GM21528 (cell line): ENCODE results near the gene PCK1.

Source experiments
- ATAC-seq: cut with Tn5 transposase; IDR thresholded peaks from one replicate; pipeline ENCODE4 v1.9.1; 2021; ENCODE audit warnings: mild to moderate bottlenecking, moderate library complexity; ENCODE audit not compliant: unreplicated experiment, low FRiP score

Gene PCK1

GRCh38 chr20:57559658-57560553 is 1.0 kb upstream of the PCK1 start:
- ATAC-seq: no peak

GRCh38 chr20:57561356-57562279 is 708 bp downstream of the PCK1 start:
- no peak for ATAC-seq

GRCh38 chr20:57562541-57563465 is 1.9 kb downstream of the PCK1 start:
- ATAC-seq: no peak

GRCh38 chr20:57563522-57563921 is 2.6 kb downstream of the PCK1 start:
- ATAC-seq: no peak

- ATAC-seq: no peak
Observed at GRCh38 chr20:57564180-57564802, 3.4 kb downstream of the PCK1 start.

- no peak for ATAC-seq
Observed at GRCh38 chr20:57564951-57565642, 4.2 kb downstream of the PCK1 start.

- no peak for ATAC-seq
Observed at GRCh38 chr20:57566399-57566798, 5.5 kb downstream of the PCK1 start.

GRCh38 chr20:57566803-57567459 is 6.0 kb downstream of the PCK1 start:
- ATAC-seq: no peak

- ATAC-seq: no peak
Observed at GRCh38 chr20:57567471-57568079, 6.7 kb downstream of the PCK1 start.

GRCh38 chr20:57568088-57568896 is 7.4 kb downstream of the PCK1 start:
- no peak for ATAC-seq

GRCh38 chr20:57568960-57569359 is 8.1 kb downstream of the PCK1 start:
- no peak for ATAC-seq

GRCh38 chr20:57570145-57570850 is 9.4 kb downstream of the PCK1 start:
- ATAC-seq: no peak

- no peak for ATAC-seq
Observed at GRCh38 chr20:57570920-57571319, 10.0 kb downstream of the PCK1 start.

GRCh38 chr20:57571782-57572416 is 11.0 kb downstream of the PCK1 start:
- no peak for ATAC-seq

GRCh38 chr20:57573242-57573641 is 12.3 kb downstream of the PCK1 start:
- ATAC-seq: no peak

GRCh38 chr20:57573894-57574293 is 13.0 kb downstream of the PCK1 start:
- no peak for ATAC-seq
